GM23338 (cell line): ENCODE measurements around the gene RAB3B. TPM values are rescaled to one million over a fixed set of nuclear protein-coding genes. Genes with fewer than 3 reads are reported as not detected.

Experiments
- ATAC-seq: fragments of 200-7000 bp; cut with Tn5 transposase; 3 replicates; pipeline ENCODE4 v1.9.1; 2020
- DNase-seq: peaks from one replicate; pipeline ENCODE4 v3.0.0-alpha.2; 2015; ENCODE audit warnings: low spot score
- H2AFZ ChIP-seq: fragments of 200-600 bp; sonication (generic); 2 replicates; pipeline ENCODE4 v1.8.0; 2016; ENCODE audit warnings: antibody characterized with exemption, mild to moderate bottlenecking, moderate library complexity
- H3F3A ChIP-seq: fragments of 200-600 bp; sonication (generic); replicated peaks from 2 replicates; pipeline ENCODE4 v1.8.0; 2017; ENCODE audit warnings: antibody characterized with exemption, mixed run types, low read depth
- H3K27ac ChIP-seq: fragments of 200-600 bp; sonication (generic); 2 replicates; pipeline ENCODE4 v1.6.1; 2016; ENCODE audit warnings: low read depth
- H3K27me3 ChIP-seq: fragments of 200-600 bp; sonication (generic); 2 replicates; pipeline ENCODE4 v1.8.0; 2016; ENCODE audit warnings: mild to moderate bottlenecking, mixed run types, moderate library complexity; ENCODE audit not compliant: insufficient read depth
- H3K36me3 ChIP-seq: fragments of 200-600 bp; sonication (generic); 2 replicates; pipeline ENCODE4 v1.8.0; 2016; ENCODE audit warnings: mild to moderate bottlenecking; ENCODE audit not compliant: insufficient read depth
- H3K4me1 ChIP-seq: fragments of 200-600 bp; sonication (generic); 2 replicates; pipeline ENCODE4 v1.8.0; 2016; ENCODE audit warnings: mild to moderate bottlenecking, moderate library complexity; ENCODE audit not compliant: insufficient read depth
- H3K4me2 ChIP-seq: fragments of 200-600 bp; sonication (generic); 2 replicates; pipeline ENCODE4 v1.7.1; 2017; ENCODE audit warnings: mixed run types
- H3K4me3 ChIP-seq: fragments of 200-600 bp; sonication (generic); 2 replicates; pipeline ENCODE4 v1.6.1; 2016; ENCODE audit warnings: mixed run types
- H3K79me2 ChIP-seq: fragments of 200-600 bp; sonication (generic); replicated peaks from 2 replicates; pipeline ENCODE4 v1.8.0; 2017; ENCODE audit warnings: mild to moderate bottlenecking; ENCODE audit not compliant: insufficient read depth
- H3K9me2 ChIP-seq: fragments of 200-600 bp; sonication (generic); 2 replicates; pipeline ENCODE4 v1.8.0; 2017; ENCODE audit not compliant: insufficient read depth
- H4K20me1 ChIP-seq: fragments of 200-600 bp; sonication (generic); replicated peaks from 2 replicates; pipeline ENCODE4 v1.8.0; 2017; ENCODE audit warnings: mild to moderate bottlenecking; ENCODE audit not compliant: insufficient read depth
- H3K27ac Mint-ChIP-seq: 2 replicates; pipeline ENCODE4 v1.8.0; 2020; ENCODE audit warnings: inconsistent platforms, mild to moderate bottlenecking, moderate library complexity, mixed read lengths
- H3K27me3 Mint-ChIP-seq: 3 replicates; pipeline ENCODE4 v1.8.0; 2022; ENCODE audit warnings: low read depth, mild to moderate bottlenecking, moderate library complexity, mixed read lengths, inconsistent platforms; ENCODE audit not compliant: insufficient read depth, poor library complexity
- H3K36me3 Mint-ChIP-seq: 3 replicates; pipeline ENCODE4 v1.8.0; 2021; ENCODE audit warnings: low read depth, mild to moderate bottlenecking, inconsistent platforms, moderate library complexity, mixed read lengths
- H3K4me1 Mint-ChIP-seq: 3 replicates; pipeline ENCODE4 v1.8.0; 2020; ENCODE audit warnings: mild to moderate bottlenecking, inconsistent platforms, mixed read lengths
- H3K4me3 Mint-ChIP-seq: 3 replicates; pipeline ENCODE4 v1.8.0; 2021; ENCODE audit warnings: moderate library complexity, mild to moderate bottlenecking, inconsistent platforms, mixed read lengths
- H3K9me3 Mint-ChIP-seq: 3 replicates; pipeline ENCODE4 v1.8.0; 2020; ENCODE audit warnings: moderate library complexity, mild to moderate bottlenecking, inconsistent platforms, mixed read lengths
- CREB1 ChIP-seq: fragments of 250-450 bp; sonication (Bioruptor Pico); IDR thresholded peaks from 2 replicates; pipeline ENCODE4 v1.5.0; 2020; ENCODE audit warnings: low read depth, mild to moderate bottlenecking, moderate library complexity
- CTCF ChIP-seq, 2 experiments: fragments of 200-600 bp in 1 of 2; sonication (generic) in 1 of 2; conservative IDR thresholded peaks; 2 replicates each; pipeline versions ENCODE4 v1.5.1 to v1.6.1; 2016 to 2017; ENCODE audit warnings: antibody characterized with exemption in 2 of 2, low read depth in 2 of 2, mild to moderate bottlenecking in 2 of 2, moderate library complexity in 1 of 2
- EZH2 ChIP-seq: fragments of 200-600 bp; sonication (generic); IDR thresholded peaks from one replicate; pipeline ENCODE4 v1.8.0; 2017; ENCODE audit warnings: antibody characterized with exemption, mild to moderate bottlenecking, low read depth; ENCODE audit not compliant: unreplicated experiment
- EZH2phosphoT487 ChIP-seq: fragments of 200-600 bp; sonication (generic); IDR thresholded peaks from one replicate; pipeline ENCODE4 v1.8.1; 2018; ENCODE audit warnings: antibody characterized with exemption; ENCODE audit not compliant: unreplicated experiment
- JUNB ChIP-seq: IDR thresholded peaks from one replicate; pipeline ENCODE4 v1.6.1; 2016; ENCODE audit warnings: antibody characterized with exemption; ENCODE audit not compliant: unreplicated experiment
- NANOG ChIP-seq: IDR thresholded peaks from 2 replicates; pipeline ENCODE4 v1.6.1; 2016; ENCODE audit warnings: antibody characterized with exemption, borderline replicate concordance
- POLR2AphosphoS5 ChIP-seq: IDR thresholded peaks from 2 replicates; pipeline ENCODE4 v1.6.1; 2016; ENCODE audit warnings: antibody characterized with exemption, low read depth
- STAT1 ChIP-seq: IDR thresholded peaks from one replicate; pipeline ENCODE4 v1.6.1; 2016; ENCODE audit warnings: antibody characterized with exemption; ENCODE audit not compliant: unreplicated experiment
- ZNF114 ChIP-seq: fragments of 250-450 bp; sonication (Bioruptor Pico); IDR thresholded peaks from 2 replicates; pipeline ENCODE4 v1.5.0; 2020; ENCODE audit warnings: mild to moderate bottlenecking, moderate library complexity
- ZNF331 ChIP-seq: fragments of 250-450 bp; sonication (Bioruptor Pico); IDR thresholded peaks from 2 replicates; pipeline ENCODE4 v1.5.0; 2020; ENCODE audit warnings: low read depth, mild to moderate bottlenecking, moderate library complexity
- ZNF462 ChIP-seq: fragments of 250-450 bp; sonication (Bioruptor Pico); IDR thresholded peaks from 2 replicates; pipeline ENCODE4 v1.5.0; 2020; ENCODE audit warnings: mild to moderate bottlenecking, moderate library complexity
- polyA plus RNA-seq: library from polyadenylated mRNA; unstranded; fragments of >200 nt; fragmentation: Nextera tagmentation; extraction: Ambion mirVana; gene quantifications from 2 replicates; pipeline ENCODE4 v1.2.1, GENCODE V29; 2016
- total RNA-seq: library from RNA; depleted of rRNA; stranded (reverse); fragments of >200 nt; shearing (Covaris generic); gene quantifications from 2 replicates; pipeline ENCODE4 v1.2.3, GENCODE V29; 2014
- TF ChIP-seq, protein P1 (sequence below): IDR thresholded peaks from one replicate; pipeline ENCODE4 v1.6.1; 2018; ENCODE audit warnings: antibody characterized with exemption; ENCODE audit not compliant: unreplicated experiment
- TF ChIP-seq, protein P2 (sequence below): IDR thresholded peaks from 2 replicates; pipeline ENCODE4 v1.6.1; 2016; ENCODE audit warnings: antibody characterized with exemption

The RAB3B gene
- total and polyA plus RNA-seq, 2 experiments from 2014 or later: 18.3 to 37.9 TPM

DNA sequence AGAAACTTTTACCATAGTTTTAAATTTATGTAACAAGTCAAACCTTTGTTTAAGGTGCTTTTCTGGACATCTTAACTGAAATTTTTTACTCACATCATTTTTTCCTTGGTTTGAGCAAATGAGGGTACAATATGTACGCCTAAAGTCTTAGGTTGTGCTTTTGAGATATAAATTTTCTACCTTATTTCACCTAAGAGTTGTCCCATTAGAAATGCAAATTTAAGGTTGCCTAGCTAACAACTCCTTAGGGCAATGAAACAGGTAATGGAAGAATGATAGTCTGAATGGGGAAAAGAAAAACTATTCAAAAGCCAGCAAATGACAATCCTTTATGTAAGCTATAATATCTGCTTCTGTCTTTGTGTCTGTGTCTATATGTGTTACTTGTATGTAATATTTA is 131.6 kb downstream of the RAB3B start:
- peak overlapping the region; percentile 39 for H3K4me3 Mint-ChIP-seq
- H3K9me3 Mint-ChIP-seq: no peaks in the 10 kb centered on the region
- TF ChIP-seq JUNB (no peak), NANOG (no peak; the same call in 1 of the 2 replicates), EZH2phosphoT487 (no peak), ZNF114 (CRISPR knock-in tag) (no peak), ZNF331 (CRISPR knock-in tag) (no peak), CREB1 (CRISPR knock-in tag) (no peak), ZNF462 (CRISPR knock-in tag) (no peak), POLR2AphosphoS5 (no peak), EZH2 (no peak), STAT1 (no peak), CTCF (conservative IDR thresholded peaks at IDR 0.05; ENCODE audit: low read depth in 2 of 2) (no peak)
- TF ChIP-seq, protein P1, sequence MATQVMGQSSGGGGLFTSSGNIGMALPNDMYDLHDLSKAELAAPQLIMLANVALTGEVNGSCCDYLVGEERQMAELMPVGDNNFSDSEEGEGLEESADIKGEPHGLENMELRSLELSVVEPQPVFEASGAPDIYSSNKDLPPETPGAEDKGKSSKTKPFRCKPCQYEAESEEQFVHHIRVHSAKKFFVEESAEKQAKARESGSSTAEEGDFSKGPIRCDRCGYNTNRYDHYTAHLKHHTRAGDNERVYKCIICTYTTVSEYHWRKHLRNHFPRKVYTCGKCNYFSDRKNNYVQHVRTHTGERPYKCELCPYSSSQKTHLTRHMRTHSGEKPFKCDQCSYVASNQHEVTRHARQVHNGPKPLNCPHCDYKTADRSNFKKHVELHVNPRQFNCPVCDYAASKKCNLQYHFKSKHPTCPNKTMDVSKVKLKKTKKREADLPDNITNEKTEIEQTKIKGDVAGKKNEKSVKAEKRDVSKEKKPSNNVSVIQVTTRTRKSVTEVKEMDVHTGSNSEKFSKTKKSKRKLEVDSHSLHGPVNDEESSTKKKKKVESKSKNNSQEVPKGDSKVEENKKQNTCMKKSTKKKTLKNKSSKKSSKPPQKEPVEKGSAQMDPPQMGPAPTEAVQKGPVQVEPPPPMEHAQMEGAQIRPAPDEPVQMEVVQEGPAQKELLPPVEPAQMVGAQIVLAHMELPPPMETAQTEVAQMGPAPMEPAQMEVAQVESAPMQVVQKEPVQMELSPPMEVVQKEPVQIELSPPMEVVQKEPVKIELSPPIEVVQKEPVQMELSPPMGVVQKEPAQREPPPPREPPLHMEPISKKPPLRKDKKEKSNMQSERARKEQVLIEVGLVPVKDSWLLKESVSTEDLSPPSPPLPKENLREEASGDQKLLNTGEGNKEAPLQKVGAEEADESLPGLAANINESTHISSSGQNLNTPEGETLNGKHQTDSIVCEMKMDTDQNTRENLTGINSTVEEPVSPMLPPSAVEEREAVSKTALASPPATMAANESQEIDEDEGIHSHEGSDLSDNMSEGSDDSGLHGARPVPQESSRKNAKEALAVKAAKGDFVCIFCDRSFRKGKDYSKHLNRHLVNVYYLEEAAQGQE: no peak
- TF ChIP-seq, protein P2, sequence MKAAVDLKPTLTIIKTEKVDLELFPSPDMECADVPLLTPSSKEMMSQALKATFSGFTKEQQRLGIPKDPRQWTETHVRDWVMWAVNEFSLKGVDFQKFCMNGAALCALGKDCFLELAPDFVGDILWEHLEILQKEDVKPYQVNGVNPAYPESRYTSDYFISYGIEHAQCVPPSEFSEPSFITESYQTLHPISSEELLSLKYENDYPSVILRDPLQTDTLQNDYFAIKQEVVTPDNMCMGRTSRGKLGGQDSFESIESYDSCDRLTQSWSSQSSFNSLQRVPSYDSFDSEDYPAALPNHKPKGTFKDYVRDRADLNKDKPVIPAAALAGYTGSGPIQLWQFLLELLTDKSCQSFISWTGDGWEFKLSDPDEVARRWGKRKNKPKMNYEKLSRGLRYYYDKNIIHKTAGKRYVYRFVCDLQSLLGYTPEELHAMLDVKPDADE: no peak
- Histone ChIP-seq H3K27me3 (no peaks in the 10 kb centered on the region), H3F3A (no peaks in the 10 kb centered on the region), H3K4me3 (peak overlapping the region; percentile 13), H3K4me2 (peak overlapping the region; percentile 58), H3K79me2 (peaks cover 80% of the 10 kb centered on the region), H3K4me1 (peaks cover 40% of the 10 kb centered on the region), H3K36me3 (no peaks in the 10 kb centered on the region), H4K20me1 (peaks cover 4% of the 10 kb centered on the region; the same call in 1 of the 2 replicates), H3K9me2 (no peaks in the 10 kb centered on the region), H2AFZ (no peak overlapping the region), H3K27ac (peak overlapping the region; percentile 34)
- ATAC-seq (peak; percentile 46), DNase-seq (peak; percentile 26)
- H3K36me3 Mint-ChIP-seq: peaks cover 18% of the 10 kb centered on the region; the same call in 2 of the 3 replicates
- H3K27me3 Mint-ChIP-seq: no peaks in the 10 kb centered on the region
- H3K27ac Mint-ChIP-seq: peak overlapping the region; percentile 93
- H3K4me1 Mint-ChIP-seq: peaks cover 46% of the 10 kb centered on the region; the same call in 2 of the 3 replicates
